ENCODE data around the gene TRAT1. TPM values are rescaled to one million over a fixed set of nuclear protein-coding genes. Genes with fewer than 3 reads are reported as not detected.

TRAT1 gene
- total and polyA plus RNA-seq, 9 of the 15 experiments (the other 6 are each of a cell fraction or from before 2014, with no cell fraction given), result not detected

- no peak for TF ChIP-seq RBM25 (IDR thresholded peaks at IDR 0.05; ENCODE audit: low read depth, low read length, severe bottlenecking)
- TF ChIP-seq KLF10 (CRISPR knock-in tag; IDR thresholded peaks at IDR 0.05), result no peak
- TF ChIP-seq ZNF696 (CRISPR knock-in tag; conservative IDR thresholded peaks at IDR 0.05), result no peak
- TF ChIP-seq, protein P1, sequence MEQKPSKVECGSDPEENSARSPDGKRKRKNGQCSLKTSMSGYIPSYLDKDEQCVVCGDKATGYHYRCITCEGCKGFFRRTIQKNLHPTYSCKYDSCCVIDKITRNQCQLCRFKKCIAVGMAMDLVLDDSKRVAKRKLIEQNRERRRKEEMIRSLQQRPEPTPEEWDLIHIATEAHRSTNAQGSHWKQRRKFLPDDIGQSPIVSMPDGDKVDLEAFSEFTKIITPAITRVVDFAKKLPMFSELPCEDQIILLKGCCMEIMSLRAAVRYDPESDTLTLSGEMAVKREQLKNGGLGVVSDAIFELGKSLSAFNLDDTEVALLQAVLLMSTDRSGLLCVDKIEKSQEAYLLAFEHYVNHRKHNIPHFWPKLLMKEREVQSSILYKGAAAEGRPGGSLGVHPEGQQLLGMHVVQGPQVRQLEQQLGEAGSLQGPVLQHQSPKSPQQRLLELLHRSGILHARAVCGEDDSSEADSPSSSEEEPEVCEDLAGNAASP (IDR thresholded peaks at IDR 0.05), result no peak
- no peak for TF ChIP-seq CSDE1 (IDR thresholded peaks at IDR 0.05)
- Histone ChIP-seq H4K20me1 (replicated peaks; ENCODE audit: control insufficient read depth, insufficient read depth, low read length) (no peaks in the 10 kb centered on the region), H3K27ac (ENCODE audit: extremely low read depth, low read depth, low read length) (no peak overlapping the region), H3K4me2 (ENCODE audit: insufficient read depth, low read length) (no peak overlapping the region), H3K4me1 (replicated peaks in 1 of 2; ENCODE audit: control insufficient read depth in 2 of 2, insufficient read depth in 2 of 2, low read length in 2 of 2) (no peaks in the 10 kb centered on the region), H3K9me1 (ENCODE audit: control insufficient read depth, insufficient read depth, low read length) (no peaks in the 10 kb centered on the region), H3K79me2 (ENCODE audit: control insufficient read depth, insufficient read depth, low read length) (no peaks in the 10 kb centered on the region), H3K36me3 (ENCODE audit: control insufficient read depth, insufficient read depth, low read length) (no peaks in the 10 kb centered on the region), H3K27me3 (ENCODE audit: control insufficient read depth in 2 of 2, insufficient read depth in 2 of 2, low read length in 2 of 2) (no peaks in the 10 kb centered on the region), H2AFZ (ENCODE audit: low read depth, low read length) (no peak overlapping the region), H3K9ac (ENCODE audit: insufficient read depth in 1 of 2, low read depth in 2 of 2, low read length in 2 of 2) (no peak overlapping the region), H3K4me3 (no peak overlapping the region), H3K9me3 (replicated peaks; ENCODE audit: control insufficient read depth, insufficient read depth, low read depth, low read length) (no peaks in the 10 kb centered on the region)
- ATAC-seq, result no peak
- intact Hi-C loops (cut with micrococcal nuclease) (no loop called here), in situ Hi-C loops (cut with MboI) (no loop called here)
- no TSS peak for BruUV-seq (replicated peaks)
- ChIA-PET CTCF (ENCODE audit: low intra/inter-chr PET ratio) (no interaction called here), POLR2A (interaction anchor here (0.6 kb wide), 1 partner anchor 212 kb away, joined by 3 read pairs; no protein-coding TSS in a partner anchor)
- no peak for FAIRE-seq
- DNase-seq (ENCODE audit: extremely low read depth in 1 of 4, low spot score in 3 of 4), result no peak
- 0% methylated on average over 1 of the region's 1 CpG for WGBS (ENCODE audit: insufficient coverage, low coverage, missing lambda C conversion rate)
These were observed 11.0 kb downstream of the TRAT1 start for GRCh38 chr3:108833611-108834010.

DNA sequence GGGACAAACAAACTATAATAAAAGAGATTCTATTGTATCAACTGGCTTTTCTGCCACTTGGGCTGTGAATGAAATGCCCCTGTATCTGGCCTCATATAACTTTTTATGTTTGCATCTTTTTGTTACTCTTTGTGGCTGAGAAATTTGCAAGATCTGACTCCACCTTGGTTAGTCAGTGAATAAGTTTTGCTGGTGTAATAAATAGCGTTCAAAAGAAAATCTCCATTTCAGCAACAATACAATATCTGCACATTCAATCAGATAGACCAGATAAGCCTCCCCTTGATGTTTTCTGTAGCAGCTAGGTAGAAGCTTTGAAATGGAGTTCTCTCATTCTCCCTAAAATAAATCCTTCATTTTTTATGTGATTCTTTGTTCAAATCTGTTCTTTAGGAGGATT lies 12.0 kb downstream of the TRAT1 start:
- H3K79me2 ChIP-seq (ENCODE audit: control insufficient read depth, insufficient read depth, low read length), result no peaks in the 10 kb centered on the region
- H3K9ac ChIP-seq (ENCODE audit: insufficient read depth in 1 of 2, low read depth in 2 of 2, low read length in 2 of 2), result no peak overlapping the region
- H4K20me1 ChIP-seq (replicated peaks; ENCODE audit: control insufficient read depth, insufficient read depth, low read length), result no peaks in the 10 kb centered on the region
- no peaks in the 10 kb centered on the region for H3K4me1 ChIP-seq (replicated peaks in 1 of 2; ENCODE audit: control insufficient read depth in 2 of 2, insufficient read depth in 2 of 2, low read length in 2 of 2)
- no peaks in the 10 kb centered on the region for H3K36me3 ChIP-seq (ENCODE audit: control insufficient read depth, insufficient read depth, low read length)
- CTCF ChIA-PET (ENCODE audit: low intra/inter-chr PET ratio), result no interaction called here
- FAIRE-seq (no peak), DNase-seq (ENCODE audit: extremely low read depth in 1 of 4, low spot score in 3 of 4) (no peak), ATAC-seq (no peak)
- H3K4me2 ChIP-seq (ENCODE audit: insufficient read depth, low read length), result no peak overlapping the region
- BruUV-seq (replicated peaks), result no TSS peak
- WGBS (ENCODE audit: insufficient coverage, low coverage, missing lambda C conversion rate), result 8% methylated on average over 1 of the region's 1 CpG
- H2AFZ ChIP-seq (ENCODE audit: low read depth, low read length), result no peak overlapping the region
- no peak overlapping the region for H3K4me3 ChIP-seq
- H3K9me3 ChIP-seq (replicated peaks; ENCODE audit: control insufficient read depth, insufficient read depth, low read depth, low read length), result no peaks in the 10 kb centered on the region
- TF ChIP-seq TAF7 (tag; IDR thresholded peaks at IDR 0.05), result no peak
- no peak for TF ChIP-seq FOXO4 (CRISPR knock-in tag; IDR thresholded peaks at IDR 0.05)
- POLR2A ChIA-PET, result no interaction called here
- H3K9me1 ChIP-seq (ENCODE audit: control insufficient read depth, insufficient read depth, low read length), result no peaks in the 10 kb centered on the region
- intact Hi-C loops (cut with micrococcal nuclease) (no loop called here), in situ Hi-C loops (cut with MboI) (no loop called here)
- no peaks in the 10 kb centered on the region for H3K27me3 ChIP-seq (ENCODE audit: control insufficient read depth in 2 of 2, insufficient read depth in 2 of 2, low read length in 2 of 2)
- no peak overlapping the region for H3K27ac ChIP-seq (ENCODE audit: extremely low read depth, low read depth, low read length)
